Epidermal melanocyte (primary cell): ENCODE measurements around the gene SNRNP25.
"Not testable (repeated sequence)": the region's sequence is repeated elsewhere in the genome, so short reads cannot be mapped to it uniquely, and the experiment has no call there.

Source experiments
- DNase-seq: peaks from one replicate; pipeline ENCODE4 v3.0.0; 2011; ENCODE audit warnings: low spot score; ENCODE audit not compliant: insufficient read length

Gene SNRNP25

DNA sequence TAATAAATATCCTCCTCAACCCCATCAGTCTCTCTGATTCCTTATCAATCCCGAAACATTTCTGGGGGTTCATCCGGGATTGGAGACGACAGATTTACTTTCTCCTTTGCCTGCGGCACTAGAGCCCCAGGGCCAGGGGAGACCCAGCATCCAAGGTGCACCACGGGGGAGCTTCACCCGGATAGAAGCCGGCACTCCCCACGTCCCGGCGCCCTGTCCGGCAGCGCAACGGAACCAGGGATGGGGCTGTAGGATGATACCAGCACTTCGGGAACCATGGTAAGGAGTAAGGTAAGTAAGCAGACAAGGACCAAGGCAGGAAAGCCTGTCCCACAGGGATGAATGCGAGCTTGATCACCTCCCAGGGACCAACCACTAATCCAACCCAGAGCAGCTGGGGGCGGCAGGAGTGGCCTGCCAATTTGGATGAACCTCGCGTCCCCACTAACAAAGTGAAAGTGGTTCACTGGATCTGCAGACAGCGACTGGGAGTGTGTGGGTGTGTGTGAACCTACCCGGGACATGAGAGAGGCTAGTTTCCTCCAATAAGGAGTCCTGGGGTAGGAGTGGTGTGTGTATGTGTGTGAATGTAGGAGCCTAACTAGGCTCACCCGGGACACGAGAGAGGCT, 12.1 kb upstream of the SNRNP25 start:
- no peak for DNase-seq

DNA sequence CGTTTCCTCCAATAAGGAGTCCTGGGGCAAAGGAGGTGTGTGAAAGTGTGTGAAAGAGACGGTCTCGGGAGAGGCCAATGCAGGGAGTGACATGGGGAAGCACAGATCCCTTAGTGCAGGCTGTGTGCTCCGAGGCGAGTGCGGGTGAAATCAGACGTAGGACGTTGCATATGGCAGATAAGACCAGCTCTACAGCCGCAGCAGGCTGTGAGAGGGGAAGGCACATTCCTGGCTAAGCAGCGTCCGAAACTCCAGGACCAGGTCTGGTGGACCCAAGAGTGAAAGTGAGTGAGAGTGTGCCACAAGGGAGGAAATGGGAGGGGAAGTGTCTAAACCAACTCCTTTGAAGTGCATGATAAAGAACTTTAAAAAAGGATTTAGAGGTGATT, 11.6 kb upstream of the SNRNP25 start:
- DNase-seq = no peak

DNA sequence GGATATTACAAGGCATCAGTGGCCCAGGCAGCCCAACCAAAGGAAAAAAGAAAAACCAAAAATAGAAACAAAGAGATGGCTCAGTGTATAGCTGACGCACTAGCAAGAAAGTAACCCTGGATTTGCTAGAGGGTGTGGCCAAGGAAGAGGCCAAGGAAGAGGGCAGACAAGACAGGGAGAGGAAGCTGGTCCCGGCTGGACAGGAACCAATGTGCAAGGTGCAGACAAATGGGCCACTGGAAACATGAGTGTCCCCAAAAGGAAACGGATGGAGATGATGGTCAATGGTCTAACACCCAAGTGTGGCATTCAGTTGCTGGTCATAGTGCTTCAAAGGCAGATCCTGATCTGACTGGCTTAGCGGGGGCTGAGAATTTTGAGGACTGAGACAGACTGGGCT, 10.9 kb upstream of the SNRNP25 start:
- DNase-seq = no peak

DNA sequence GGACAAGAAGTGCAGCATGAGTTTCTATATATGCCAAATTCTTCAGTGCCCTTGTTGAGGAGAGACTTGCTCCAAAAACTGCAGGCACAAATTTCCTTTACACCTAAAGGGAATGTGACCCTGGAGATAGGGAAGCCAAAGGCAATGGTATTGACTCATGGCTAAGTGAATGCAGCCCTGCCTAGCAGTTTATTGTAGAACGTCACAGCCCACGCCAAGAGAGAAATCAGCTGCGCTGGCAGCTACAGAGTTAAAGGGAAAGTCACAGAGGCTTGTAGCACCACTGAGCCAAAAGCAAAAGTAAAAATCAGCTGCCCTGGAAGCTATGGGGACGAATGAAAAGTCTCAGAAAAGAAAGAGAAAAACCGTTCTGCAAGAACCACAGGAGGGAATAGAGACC, 10.3 kb upstream of the SNRNP25 start:
- no peak for DNase-seq

DNA sequence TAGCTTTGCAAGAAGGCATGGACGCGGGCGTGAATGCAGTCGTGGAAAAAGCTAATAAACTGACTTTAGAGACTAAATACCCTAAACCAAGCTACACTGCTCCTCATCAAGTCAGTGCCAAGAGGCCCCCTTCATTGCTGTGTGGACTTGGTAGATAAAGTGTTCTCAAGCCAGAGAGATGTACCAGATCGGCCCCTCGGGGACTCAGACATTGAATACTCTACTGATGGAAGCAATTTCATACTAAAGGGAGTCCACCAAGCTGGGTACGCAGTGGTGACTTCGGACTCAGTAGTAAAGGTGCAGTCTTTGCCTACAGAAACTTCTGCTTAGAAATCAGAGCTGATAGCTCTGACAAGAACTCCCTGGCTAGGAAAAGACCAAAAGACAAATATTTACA, 9.0 kb upstream of the SNRNP25 start:
- DNase-seq = no peak

DNA sequence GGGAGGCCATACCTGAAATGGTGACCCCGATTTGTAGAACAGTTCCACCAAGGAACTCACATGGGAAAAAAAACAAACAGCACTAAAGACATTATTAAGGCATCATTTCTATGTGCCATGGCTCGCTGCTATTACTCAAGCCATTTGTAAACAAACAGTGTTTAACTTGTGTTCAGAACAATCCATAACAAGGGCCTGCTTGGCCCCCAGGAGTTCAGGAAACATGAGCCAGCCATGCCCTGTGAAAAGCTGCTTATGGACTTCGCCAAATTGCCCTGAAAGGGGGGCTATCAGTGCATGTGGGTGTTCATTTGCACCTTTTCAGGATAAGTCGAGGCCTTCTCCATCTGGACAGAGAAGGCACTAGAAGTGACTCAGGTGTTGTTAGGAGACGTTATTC, 8.2 kb upstream of the SNRNP25 start:
- DNase-seq = no peak

DNA sequence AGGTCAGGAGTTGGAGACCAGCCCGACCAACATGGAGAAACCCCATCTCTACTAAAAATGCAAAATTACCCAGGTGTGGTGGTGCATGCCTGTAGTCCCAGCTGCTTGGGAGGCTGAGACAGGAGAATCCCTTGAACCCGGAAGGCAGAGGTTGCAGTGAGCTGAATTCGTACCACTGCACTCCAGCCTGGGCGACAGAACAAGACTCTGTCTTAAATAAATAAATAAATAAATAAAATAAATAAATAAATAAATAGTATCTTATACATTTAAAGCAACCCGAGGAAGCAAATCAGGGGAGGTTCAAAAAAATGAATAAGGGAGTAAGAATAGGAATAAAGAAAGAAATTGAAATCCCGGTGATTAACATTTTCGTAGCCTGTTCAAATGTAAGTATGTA, 7.1 kb upstream of the SNRNP25 start:
- not testable (repeated sequence) for DNase-seq

DNA sequence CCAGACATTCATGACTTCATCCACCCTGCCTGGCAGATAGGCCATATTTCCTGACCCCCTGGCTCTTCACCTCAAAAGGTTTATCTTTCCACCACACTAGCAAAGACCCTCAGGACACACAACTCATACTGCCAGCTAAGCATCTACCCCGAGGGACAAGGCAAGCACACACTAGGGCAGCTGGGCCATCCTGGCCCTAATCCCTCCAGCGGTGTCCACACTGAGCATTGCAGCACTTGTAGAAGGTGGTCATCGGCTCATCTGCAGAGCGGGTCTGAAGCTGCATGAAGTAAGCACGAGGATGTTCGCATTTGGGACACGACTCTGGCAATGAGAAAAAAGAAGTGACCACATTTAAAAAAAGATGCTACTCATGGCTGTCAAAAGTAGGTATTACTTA, 6.4 kb upstream of the SNRNP25 start:
- no peak for DNase-seq

DNA sequence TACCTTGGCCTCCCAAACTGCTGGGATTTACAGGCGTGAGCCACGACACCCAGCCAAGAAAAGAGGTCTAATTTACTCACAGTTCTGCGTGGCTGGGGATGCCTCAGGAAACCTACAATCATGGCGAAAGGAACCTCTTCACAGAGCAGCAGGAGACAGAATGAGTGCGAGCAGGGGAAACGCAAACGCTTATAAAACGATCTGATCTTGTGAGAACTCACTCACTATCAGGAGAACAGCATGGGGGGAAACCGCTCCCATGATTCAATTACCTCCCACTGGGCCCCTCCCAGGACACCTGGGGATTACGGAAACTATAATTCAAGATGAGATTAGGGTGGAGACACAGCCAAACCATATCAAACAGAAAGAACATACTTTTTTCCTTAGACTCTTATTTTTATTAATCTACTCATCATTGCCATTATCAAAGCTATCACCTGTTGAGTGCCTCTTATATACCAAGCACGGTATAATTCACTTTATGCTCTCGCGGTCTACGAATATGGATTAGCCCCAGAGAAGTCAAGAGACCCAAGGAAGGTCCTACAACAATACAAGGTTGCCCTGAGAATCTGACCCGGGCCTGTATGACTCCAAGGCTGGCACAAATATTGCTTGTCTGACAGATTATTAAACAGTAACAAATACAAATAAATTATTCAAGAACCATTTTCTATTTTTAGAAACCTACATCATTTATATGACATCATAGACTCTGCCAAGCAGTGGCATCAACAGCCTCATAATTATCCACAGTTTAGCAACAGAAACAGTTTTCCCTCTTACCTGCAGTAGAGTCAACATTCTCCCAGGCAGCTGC, 2.6 kb upstream of the SNRNP25 start:
- no peak for DNase-seq

DNA sequence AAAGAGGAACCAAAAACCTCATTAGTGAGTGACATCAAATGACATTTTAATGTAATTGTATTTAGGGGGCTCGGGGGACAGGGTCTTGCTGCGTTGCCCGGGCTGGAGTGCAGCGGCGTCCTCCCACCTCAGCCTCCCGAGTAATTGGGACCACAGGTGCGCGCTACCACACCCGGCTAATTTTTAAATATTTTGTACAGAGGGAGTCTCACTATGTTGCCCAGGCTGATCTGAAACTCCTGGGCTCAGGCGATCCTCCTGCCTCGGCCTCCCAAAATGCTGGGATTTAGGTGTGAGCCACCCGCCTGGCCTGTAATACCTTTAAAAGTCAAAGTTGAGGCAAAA, 581 bp downstream of the SNRNP25 start:
- no peak for DNase-seq

DNA sequence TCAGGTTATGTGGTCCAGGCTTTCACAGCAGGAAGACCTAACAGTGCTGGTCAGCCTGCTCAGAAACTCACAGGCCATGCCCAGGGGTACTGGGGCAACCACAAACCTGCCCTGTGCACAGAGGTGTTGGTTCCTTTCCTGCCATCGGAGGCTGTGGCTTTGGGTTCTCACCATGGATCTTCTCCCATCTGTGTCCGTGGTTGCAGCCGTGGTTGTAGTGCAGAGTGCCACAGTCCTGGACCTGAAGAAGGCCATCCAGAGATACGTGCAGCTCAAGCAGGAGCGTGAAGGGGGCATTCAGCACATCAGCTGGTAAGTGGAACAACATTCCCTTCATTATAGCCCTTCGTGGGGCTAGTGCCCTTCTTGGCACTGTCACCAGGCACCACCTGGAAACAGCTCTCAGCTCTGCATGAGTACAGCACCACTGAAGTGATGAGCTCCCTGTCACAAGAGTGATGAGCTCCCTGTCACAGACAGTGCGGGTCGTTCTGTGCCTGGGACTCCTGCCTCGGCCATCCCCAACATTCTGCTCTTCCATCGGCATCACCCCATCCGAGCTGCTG, 2.0 kb downstream of the SNRNP25 start:
- DNase-seq = no peak

DNA sequence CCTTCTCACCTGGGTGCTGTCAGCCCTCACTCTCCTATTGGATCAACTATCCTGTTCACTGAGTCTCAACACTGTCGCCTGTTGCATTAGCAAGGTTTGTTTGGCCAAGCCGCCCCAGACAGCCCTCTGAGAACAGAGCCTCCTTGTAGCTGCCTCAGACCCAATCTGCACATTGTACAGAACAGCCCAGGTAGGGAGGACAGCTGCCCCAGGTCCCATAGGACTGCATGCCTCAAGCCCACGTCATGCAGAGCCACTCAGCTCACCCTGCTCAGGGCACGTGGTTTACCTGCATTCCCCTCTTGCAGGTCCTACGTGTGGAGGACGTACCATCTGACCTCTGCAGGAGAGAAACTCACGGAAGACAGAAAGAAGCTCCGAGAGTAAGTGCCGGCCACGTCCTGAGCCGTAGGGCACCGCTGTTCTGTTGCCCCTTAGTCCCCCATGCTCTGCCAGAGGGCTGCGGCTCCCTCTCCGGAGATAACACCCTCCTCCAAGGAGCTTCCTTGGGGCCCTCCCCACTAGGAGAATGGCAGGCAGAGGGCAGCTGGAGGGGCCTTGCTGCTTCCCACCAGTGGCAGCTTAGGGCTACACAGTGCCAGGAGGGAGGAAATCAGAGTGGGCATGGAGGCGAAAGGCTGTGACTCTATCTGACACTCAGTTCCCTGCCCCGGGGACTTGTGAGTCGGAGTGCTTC, 2.8 kb downstream of the SNRNP25 start:
- DNase-seq = no peak

DNA sequence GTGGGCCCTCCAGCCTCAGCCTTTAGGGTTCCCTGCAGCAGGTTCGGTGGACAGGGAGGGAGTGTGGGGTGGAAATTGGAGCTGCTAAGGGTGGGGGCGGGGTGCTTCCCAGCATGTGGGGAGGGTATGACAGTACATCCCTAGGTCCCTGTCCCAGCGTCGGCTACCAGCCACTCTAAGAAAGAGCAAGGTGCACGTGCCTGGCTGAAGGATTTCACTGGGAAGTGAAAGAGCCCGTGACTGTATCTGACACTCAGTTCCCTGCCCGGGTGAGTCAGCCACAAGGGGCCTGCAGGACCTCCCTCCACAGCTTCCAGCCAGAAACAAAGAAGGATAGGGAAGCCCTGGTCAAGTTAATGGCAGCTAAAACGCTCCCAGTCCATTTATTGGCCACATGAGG, 4.1 kb downstream of the SNRNP25 start:
- DNase-seq = no peak

DNA sequence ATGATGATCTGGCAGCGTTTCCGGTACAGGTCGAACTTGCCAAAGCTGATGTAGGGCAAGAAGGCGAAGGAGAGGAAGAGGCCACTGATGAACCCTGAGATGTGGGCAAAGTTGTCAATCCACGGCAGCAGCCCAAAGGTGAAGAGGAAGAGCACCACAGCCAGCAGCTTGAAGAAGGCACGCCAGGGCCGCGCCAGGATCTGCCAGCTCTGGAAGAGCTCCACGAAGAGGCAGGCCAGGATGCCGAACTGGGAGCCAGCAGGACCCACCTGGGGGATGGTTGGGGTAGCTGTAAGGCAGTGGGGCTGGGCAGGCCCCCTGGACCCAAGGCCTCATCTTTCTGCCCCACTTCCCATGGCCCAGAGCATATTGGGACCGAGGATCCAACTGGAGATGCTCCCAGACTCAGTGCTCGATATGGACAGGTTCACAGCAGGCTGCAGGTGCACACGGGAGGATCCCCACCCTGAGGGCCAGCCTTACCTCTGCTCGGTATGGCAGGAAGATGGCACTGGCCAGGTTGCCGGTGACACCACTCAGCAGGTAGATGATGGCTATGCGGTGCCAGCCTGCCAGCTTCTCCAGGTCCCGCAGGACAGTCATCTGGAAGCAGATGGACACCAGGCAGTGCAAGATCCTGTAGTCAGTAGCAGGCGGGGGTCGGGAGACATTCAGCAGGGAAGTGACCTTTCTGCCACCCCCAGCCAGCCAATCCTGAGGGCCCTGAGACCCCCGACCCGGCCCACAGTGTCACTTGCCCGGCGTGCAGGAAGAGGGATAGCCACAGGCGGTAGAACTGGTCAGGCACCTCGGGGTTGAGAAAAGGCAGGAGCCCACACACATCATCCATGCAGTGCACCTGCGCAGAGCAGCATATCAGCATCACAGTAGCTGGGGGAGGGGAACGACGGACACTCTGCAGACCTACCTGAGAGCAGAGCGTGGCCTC, 5.1 kb downstream of the SNRNP25 start:
- no peak for DNase-seq

DNA sequence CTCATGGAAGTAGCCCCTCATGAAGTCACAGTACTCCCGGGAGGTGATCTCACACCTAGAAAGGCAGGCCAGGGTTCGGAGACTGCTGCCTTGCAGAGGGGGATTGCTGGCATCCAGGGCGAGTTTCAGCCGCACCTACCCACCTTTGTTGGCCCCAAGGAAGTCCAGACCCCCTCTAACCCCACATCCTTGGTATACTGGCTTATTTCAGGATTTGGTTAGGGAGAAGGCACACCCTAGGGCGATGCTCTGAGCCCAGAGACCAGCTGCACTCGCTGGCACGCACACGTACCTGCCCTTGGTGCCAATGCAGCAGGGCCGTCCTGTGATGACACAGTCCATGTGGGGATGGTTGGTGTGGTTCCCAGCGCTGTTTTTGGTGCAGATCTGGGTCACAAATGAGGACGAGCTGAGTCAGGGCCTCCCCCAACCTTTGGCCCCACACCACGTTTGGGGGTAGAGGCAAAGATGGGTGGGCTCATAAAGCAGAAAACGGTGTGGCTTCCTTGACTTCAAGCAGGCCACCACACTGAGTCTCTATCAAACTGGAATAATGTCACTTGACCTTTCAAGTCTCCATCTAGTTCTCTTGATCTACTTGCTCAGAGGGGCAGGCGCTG, 5.9 kb downstream of the SNRNP25 start:
- no peak for DNase-seq

DNA sequence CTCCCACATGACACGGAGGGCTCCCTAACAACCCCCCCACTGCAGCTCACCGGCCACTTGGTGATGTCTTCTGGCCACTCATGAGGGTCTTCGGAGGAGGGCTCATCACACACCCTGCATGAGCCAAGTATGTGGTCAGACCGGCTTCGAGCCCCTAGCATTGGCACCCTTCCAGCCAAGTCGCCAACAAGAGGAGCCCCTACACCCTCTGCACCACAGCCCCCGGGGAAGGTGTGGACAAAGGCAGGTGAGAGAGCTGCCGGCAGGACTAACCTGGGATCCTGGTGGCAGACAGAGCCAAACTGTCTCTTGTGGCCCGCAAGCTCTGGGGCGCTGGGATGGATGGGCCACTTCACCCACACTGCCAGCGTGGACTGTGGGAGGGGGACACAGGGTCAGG, 6.5 kb downstream of the SNRNP25 start:
- no peak for DNase-seq

DNA sequence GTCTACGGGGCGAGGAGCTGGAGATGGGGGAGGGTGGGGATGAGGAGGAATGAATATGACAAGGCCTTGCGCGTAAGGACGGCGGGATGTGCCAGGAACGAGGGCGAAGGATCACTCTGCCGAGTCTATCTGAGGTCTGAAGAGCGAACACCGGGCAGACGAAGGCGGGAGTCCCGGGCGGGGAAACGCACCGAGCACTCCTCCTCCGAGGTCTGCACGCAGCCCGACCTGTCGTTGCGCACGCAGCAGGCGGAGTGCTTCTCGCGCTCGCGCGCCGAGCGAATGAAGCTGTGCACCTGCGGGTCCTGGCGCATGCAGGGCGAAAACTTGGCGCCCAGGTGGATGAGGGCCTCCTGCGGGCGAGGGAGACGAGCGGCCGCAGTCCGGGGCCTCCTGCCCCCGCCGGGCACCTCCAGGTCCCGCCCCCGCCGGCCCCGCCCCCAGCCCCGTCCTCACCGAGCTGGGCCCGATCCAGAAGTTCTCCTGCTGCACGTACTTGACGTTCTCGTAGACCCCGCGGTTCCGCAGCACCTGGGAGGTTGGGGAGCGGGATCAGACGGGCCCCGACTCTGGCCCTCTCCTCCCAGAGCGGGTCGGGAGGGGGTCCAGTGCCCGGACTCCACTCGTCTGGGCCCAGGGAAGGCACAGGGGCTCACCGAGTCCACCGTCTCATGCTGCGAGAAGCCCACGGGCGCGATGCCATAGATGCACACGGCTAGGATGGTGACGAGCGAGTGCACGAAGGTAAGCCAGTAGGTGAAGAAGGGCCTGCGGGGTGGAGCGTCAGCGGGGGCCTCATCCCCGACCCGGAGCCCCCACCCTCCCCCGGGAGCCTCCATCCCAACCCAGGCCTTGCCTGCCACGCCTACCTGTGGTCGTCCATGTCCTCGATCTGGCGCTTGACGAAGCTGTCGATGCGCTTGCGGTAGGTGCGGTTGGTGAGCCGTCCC, 7.6 kb downstream of the SNRNP25 start:
- no peak for DNase-seq

DNA sequence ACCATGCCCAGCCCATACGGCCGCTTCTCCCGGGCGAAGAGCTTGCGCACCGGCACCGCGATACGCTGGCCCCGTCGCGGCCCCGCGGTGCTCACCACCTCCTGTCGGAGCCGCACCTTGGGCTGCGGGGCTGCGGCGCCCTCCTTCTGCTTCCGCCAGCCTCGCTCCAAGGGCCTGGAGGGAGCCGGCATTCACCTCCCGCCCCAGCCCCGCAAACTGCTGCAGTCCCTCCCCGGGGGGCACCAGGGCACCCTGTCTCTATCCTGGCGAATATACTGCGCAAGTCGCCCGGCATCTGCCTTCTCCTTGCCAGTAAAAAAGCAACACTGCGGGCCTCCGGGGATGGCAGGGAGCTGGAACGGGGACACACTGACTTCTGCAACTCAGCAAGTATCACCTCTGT, 8.3 kb downstream of the SNRNP25 start:
- no peak for DNase-seq

DNA sequence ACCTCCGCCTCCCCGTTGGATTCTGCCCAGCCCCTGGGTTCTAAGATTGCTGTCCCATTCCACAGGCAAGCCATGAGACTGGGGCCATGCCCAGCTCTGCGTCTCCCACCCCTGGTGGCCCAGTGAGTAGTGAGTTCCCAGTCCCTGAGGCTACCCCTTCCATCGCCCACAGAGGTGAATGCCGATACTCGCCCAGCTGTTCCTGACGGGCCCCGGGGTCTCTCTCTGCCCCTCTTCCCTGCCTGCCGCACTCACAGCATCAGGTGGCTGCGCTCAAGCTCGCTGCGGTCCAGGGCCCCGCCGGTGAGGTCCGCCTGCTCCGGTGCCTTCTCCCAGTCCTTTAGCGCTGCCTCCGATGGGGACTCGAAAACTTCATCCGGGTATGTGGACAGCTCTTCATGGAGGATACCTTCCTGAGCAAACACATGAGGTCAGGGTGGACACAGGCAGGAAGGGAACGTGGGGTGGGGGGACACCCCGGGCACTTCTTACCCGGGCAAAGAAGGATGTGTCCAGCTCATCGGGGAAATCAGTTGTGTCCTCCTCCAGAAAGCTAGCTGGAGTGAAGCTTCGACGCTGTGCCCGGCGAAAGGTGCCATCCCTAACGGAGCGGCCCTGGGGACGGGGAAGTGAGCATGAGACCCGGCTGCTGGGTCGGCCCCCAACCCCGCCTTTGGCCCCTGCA, 8.8 kb downstream of the SNRNP25 start:
- no peak for DNase-seq
